HCEC 1CT (cell line): Measurements from ENCODE around the gene NUBPL.
A peak's percentile ranks its signal among the peaks of the same experiment; 100 is the strongest.
"Not testable (repeated sequence)": the region's sequence is repeated elsewhere in the genome, so short reads cannot be mapped to it uniquely, and the experiment has no call there.

Experiments
- DNase-seq: peaks from one replicate; pipeline ENCODE4 v3.0.0-alpha.2; 2017

Gene NUBPL

GRCh38 chr14:31578792-31579501 is 17.7 kb downstream of the NUBPL start:
- no peak for DNase-seq

DNA sequence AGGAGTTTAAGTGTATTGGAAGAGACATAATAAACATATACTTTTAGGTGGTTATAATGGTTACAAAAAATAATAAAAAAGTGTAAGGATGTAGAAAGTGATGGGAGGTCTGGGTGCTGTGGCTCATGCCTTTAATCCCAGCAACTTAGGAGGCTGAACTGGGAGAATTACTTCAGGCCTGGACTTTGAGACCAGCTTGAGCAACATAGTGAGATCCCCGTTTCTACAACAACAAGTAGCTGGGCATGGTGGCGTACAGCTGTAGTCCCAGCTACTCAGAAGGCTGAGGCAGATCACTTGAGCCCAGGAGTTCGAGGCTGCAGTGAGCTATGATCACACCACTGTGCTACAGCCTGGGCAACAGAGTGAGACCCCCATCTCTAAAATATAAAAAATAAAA is 19.0 kb downstream of the NUBPL start:
- DNase-seq, result no peak

DNA sequence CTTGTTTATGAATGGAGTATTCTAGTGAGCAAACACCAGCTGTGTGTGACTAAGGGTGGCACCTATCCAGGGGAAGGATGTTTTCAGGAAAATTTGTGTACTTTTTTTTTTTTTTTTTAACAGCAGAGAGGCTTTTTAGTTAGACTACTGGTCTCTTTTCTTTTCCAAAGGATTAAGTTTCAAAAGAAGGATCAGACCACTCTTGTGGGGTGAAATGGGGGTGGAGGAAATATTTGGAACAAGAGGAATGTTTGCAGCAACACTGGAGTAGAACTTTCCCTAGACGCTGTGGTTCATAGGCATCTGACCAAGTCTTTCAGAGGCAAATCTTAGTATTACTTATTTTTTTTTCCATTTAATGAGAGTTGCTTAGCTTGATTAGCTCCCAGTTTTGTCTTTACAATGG is 21.1 kb downstream of the NUBPL start:
- DNase-seq, result peak; percentile 47

DNA sequence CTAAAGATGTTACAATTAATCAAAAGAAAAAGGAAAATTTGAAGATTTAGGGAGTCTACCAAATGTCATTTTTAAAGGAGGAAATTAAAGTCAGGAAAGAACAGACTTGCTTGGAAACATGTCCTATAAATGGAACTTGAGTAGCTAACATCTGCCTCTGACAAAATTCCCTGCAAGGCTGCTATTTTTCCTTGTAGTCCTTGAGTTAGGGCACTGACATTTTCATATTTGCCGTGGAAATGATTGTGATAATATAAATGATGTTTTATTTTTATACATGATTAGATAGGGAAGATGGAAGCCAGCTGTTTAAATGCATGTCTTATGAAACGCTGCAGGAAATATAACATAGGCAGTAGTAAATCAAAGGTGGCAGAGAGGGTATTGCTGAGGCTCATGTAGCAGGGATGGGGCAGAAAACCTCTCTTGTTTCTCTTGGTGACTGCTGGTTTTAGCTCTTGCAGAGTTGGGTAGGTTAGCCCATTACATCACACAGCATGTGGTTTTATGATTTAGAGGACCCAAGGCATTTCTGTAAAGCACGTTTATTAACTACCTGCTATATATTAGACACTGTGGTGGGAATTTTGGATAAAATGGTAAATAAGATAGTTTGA is 21.7 kb downstream of the NUBPL start:
- no peak for DNase-seq

GRCh38 chr14:31590206-31590605 is 29.0 kb downstream of the NUBPL start:
- no peak for DNase-seq

DNA sequence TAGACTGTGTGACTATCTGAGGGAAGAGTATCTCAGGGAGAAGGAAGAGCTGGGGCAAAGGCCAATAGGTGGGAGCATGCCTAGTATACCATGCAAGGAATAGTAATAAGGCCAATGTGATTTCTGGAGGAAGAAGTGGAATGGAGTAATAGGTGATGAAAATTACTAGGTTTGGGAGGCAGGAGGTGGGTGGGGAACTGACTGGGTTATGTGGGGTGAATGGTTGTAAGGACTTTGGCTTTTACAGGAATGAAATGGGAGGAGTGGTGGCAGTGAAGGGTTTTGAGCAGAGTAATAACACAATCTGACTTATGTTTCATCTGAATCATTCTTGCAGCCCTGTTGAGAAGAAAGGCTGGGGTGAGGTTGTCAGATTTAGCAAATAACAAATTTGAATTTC is 30.9 kb downstream of the NUBPL start:
- DNase-seq, result no peak

DNA sequence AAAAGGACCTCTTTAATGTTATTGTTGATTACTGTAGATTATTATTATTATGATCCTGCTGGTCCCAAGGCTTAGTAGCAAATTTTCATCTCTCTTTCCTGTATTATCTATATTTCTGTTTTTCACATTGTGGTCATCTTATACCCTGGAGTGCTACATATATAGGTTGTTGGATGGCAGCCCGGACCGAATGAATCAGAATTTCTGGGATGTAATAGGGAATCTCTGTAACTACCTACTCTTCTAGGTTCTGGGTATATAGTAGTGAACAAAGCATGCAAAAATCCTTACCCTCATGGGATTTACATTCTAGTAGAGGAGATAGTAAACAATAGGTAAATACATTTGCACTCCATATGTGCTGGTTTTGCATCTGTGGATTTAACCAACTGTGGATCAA is 31.4 kb downstream of the NUBPL start:
- no peak for DNase-seq

GRCh38 chr14:31596342-31597095 is 35.3 kb downstream of the NUBPL start:
- DNase-seq, result no peak

DNA sequence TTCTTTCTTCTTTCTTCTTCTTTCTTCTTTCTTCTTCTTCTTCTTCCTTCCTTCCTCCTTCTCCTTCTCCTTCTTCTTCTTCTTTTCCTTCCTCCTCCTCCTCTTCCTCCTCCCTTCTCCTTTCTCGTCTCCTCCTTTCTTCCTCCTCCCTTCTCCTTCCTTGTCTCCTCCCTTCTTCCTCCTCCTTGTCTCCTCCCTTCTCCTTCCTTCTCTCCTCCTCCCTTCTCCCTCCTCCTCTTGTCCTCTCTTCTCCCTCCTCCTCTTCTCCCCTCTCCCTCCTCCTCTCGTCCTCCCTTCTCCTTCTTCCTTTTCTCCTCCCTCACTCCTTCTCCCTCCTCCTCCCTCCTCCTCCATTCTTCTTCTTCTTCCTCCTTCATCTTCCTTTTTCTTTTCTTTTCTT is 44.5 kb downstream of the NUBPL start:
- no peak for DNase-seq

DNA sequence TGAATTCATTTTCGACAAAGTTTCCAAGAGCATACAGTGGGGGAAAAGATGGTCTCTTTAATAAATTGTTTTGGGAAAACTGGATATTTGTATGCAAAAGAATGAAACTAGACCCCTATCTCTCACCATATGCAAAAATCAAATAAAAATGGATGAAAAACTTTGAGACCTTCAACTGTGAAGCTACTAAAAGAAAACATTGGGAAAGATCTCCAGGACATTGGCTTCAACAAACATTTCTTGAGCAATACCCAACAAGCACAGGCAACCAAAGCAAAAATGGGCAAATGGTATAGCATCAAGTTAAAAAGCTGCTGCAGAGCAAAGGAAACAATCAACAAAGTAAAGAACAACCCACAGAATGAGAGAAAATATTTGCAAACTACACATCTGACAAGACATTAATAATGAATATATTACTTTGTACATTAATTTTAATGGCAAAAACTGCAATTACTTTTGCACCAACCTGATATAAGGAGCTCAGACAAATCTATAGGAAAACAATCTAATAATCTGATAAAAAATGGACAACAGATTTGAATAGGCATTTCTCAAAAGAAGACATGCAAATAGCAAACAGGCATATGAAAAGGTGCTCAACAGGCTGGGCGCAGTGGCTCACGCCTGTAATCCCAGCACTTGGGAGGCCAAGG is 50.7 kb downstream of the NUBPL start:
- DNase-seq, result no peak

DNA sequence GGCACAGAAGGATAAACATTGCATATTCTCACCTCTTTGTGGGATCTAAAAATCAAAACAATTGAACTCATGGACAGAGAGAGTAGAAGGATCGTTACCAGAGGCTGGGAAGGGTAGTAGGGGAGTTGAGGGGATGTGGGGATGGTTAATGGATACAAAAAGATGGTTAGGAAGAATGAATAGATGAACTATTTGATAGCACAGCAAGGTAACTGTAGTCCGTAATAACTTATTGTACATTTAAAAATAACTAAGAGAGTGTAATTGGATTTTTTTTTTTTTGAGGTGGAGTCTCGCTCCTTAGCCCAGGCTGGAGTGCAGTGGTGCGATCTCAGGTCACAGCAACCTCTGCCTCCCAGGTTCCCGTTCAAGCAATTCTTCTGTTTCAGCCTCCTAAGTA is 52.0 kb downstream of the NUBPL start:
- DNase-seq, result no peak

DNA sequence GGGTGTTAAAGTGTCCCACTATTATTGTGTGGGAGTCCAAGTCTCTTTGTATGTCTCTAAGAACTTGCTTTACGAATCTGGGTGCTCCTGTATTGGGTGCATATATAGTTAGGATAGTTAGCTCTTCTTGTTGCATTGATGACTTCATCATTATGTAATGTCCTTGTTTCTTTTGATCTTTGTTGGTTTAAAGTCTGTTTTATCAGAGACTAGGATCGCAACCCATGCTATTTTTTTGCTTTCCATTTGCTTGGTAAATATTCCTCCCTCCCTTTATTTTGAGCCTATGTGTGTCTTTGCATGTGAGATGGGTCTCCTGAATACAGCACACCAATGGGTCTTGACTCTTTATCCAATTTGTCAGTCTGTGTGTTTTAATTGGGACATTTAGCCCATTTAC is 57.7 kb downstream of the NUBPL start:
- DNase-seq, result not testable (repeated sequence)

DNA sequence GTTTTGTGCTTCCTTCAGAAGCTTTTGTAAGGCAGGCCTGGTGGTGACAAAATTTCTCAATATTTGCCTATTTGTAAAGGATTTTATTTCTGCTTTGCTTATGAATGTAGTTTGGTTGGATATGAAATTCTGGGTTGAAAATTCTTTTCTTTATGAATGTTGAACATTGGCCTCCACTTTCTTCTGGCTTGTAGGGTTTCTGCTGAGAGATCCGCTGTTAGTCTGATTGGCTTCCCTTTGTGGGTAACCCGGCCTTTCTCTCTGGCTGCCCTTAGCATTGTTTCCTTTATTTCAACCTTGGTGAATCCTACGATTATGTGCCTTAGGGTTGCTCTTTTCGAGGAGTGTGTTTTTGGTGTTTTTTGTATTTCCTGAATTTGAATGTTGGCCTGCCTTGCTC is 58.2 kb downstream of the NUBPL start:
- DNase-seq, result no peak

DNA sequence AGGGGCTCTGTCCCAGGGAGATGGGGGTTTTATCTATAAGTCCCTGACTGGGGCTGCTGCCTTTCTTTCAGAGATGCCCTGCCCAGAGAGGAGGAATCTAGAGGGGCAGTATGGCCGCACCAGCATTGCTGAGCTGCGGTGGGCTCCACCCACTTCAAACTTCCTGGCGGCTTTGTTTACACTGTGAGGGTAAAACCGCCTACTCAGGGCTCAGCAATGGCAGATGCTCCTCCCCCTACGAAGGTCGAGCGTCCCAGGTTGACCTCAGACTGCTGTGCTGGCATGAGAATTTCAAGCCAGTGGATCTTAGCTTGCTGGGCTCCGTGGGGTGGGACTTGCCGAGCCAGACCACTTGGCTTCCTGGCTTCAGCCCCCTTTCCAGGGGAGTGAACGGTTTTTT is 59.7 kb downstream of the NUBPL start:
- DNase-seq, result not testable (repeated sequence)

DNA sequence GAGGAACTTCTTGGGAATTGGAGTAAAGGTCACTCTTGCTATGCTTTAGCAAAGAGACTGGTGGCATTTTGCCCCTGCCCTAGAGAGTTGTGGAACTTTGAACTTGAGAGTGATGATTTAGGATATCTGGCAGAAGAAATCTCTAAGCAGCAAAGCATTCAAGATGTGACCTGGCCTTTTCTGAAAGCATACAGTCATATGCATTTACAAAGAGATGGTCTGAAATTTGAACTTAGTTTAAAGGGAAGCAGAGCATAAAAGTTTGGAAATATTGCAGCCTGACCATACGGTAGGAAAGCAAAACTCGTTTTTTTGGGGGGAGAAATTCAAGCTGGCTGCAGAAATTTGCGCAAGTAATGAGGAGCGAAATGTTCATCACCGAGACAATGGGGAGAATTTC is 60.9 kb downstream of the NUBPL start:
- DNase-seq, result no peak

DNA sequence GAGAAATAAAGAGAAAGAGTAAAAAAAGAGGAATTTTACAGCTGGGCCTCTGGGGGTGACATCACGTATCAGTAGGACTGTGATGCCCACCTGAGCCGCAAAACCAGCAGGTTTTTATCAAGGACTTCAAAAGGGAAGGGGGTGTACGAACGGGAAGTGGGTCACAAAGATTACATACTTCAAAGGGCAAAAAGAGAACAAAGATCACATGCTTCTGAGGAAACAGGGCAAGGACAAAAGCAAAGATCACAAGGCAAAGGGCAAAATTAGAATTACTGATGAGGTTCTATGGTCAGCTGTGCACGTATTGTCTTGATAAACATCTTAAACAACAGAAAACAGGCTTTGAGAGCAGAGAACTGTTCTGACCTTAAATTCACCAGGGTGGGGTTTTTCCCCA is 91.7 kb downstream of the NUBPL start:
- not testable (repeated sequence) for DNase-seq

DNA sequence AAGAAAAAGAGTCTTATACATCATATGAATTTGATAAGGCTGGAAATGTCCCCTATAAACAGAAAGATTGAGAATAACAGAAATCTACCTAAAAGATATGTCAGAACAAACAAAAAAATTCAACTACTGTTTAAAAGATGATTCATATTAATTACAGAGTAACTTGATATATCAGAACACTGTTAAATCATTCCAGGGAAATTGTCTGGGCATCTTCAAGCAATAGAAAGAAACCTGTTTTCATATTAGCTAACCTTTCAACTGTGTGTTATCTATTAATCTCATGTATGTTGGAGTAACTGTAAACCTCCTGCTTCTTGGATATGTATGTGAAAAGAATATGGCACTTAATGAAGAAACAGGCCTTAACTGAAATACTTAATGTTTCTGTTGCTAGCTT is 96.7 kb downstream of the NUBPL start:
- no peak for DNase-seq

DNA sequence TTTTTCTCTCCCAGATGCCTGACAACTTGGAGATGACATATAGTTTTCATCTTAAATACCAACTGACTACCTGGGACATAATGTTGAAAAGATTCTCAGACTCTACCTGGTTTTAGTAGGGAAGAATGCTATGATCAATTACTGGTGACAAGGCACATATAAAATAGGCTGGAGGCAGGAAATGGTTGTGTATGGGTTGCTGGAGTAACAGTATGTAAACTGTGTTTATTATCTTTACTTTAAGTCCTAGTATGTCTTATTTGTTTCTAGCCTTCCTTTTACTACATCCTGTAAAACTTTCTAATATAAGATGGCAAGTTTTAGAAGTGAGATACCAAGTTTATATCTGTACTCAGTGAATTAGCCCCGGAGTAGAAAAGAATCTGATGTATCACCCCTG is 98.1 kb downstream of the NUBPL start:
- no peak for DNase-seq

GRCh38 chr14:31660191-31660590 is 99.0 kb downstream of the NUBPL start:
- no peak for DNase-seq

DNA sequence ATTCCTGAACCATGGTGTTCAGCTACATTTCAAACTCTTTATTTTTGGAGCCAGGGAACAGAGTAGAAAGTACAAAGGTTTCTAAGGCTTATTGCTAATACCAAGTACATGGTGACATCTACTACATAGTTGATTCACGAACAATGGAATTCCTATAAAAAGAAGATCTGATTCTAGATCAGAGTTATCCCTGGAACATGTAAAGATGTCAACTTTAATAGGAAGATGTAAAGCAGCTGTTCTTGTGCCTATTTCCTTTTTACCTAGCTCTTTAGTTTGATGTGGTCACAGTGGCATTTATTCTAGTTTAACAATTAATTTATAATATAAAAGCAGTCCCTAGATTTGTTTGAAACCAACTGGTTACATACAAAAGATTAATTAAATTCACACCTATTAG is 99.5 kb downstream of the NUBPL start:
- DNase-seq, result no peak

- DNase-seq, result no peak
Measured at GRCh38 chr14:31668348-31668747, 107.1 kb downstream of the NUBPL start.

GRCh38 chr14:31672709-31673108 is 111.5 kb downstream of the NUBPL start:
- DNase-seq, result no peak

GRCh38 chr14:31677052-31677451 is 115.8 kb downstream of the NUBPL start:
- DNase-seq, result no peak

- no peak for DNase-seq
Measured at GRCh38 chr14:31677630-31678029, 116.4 kb downstream of the NUBPL start.
